Ishikawa (cell line): ENCODE results near the gene ABCF3.

Experiments used
- CEBPB ChIP-seq: IDR thresholded peaks from 2 replicates; pipeline ENCODE4 v1.6.1; 2012
- CREB1 ChIP-seq: IDR thresholded peaks from 2 replicates; pipeline ENCODE4 v1.6.1; 2012; ENCODE audit warnings: low read depth
- EGR1 ChIP-seq: IDR thresholded peaks from 2 replicates; pipeline ENCODE4 v1.6.1; 2012
- RAD21 ChIP-seq: IDR thresholded peaks from 2 replicates; pipeline ENCODE4 v1.6.1; 2012; ENCODE audit warnings: low read depth
- TAF1 ChIP-seq: IDR thresholded peaks from 2 replicates; pipeline ENCODE4 v1.6.1; 2012; ENCODE audit warnings: low read depth, mild to moderate bottlenecking
- TCF12 ChIP-seq: IDR thresholded peaks from 2 replicates; pipeline ENCODE4 v1.6.1; 2012; ENCODE audit warnings: low read depth
- USF1 ChIP-seq: IDR thresholded peaks from 2 replicates; pipeline ENCODE4 v1.6.1; 2012
- YY1 ChIP-seq: IDR thresholded peaks from 2 replicates; pipeline ENCODE4 v1.6.1; 2012; ENCODE audit warnings: low read depth
- ZBTB7A ChIP-seq: IDR thresholded peaks from 2 replicates; pipeline ENCODE4 v1.6.1; 2012; ENCODE audit warnings: low read depth
- TF ChIP-seq, protein P1 (sequence below): IDR thresholded peaks from 2 replicates; pipeline ENCODE4 v1.6.1; 2012; ENCODE audit warnings: low read depth, mild to moderate bottlenecking
- TF ChIP-seq, protein P2 (sequence below): IDR thresholded peaks from 2 replicates; pipeline ENCODE4 v1.6.1; 2012

- TF ChIP-seq, protein P1, sequence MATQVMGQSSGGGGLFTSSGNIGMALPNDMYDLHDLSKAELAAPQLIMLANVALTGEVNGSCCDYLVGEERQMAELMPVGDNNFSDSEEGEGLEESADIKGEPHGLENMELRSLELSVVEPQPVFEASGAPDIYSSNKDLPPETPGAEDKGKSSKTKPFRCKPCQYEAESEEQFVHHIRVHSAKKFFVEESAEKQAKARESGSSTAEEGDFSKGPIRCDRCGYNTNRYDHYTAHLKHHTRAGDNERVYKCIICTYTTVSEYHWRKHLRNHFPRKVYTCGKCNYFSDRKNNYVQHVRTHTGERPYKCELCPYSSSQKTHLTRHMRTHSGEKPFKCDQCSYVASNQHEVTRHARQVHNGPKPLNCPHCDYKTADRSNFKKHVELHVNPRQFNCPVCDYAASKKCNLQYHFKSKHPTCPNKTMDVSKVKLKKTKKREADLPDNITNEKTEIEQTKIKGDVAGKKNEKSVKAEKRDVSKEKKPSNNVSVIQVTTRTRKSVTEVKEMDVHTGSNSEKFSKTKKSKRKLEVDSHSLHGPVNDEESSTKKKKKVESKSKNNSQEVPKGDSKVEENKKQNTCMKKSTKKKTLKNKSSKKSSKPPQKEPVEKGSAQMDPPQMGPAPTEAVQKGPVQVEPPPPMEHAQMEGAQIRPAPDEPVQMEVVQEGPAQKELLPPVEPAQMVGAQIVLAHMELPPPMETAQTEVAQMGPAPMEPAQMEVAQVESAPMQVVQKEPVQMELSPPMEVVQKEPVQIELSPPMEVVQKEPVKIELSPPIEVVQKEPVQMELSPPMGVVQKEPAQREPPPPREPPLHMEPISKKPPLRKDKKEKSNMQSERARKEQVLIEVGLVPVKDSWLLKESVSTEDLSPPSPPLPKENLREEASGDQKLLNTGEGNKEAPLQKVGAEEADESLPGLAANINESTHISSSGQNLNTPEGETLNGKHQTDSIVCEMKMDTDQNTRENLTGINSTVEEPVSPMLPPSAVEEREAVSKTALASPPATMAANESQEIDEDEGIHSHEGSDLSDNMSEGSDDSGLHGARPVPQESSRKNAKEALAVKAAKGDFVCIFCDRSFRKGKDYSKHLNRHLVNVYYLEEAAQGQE, result no peak
- TF ChIP-seq TCF12 (no peak), CREB1 (no peak), CEBPB (no peak), YY1 (no peak), USF1 (no peak), EGR1 (no peak), RAD21 (no peak), ZBTB7A (no peak), TAF1 (no peak)
- TF ChIP-seq, protein P2, sequence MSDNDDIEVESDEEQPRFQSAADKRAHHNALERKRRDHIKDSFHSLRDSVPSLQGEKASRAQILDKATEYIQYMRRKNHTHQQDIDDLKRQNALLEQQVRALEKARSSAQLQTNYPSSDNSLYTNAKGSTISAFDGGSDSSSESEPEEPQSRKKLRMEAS, result no peak
Observed at GRCh38 chr3:184236033-184236410, 50.0 kb downstream of the ABCF3 start.
